ENCODE measurements around the gene LKAAEAR1.
A peak's percentile ranks its signal among the peaks of the same experiment; 100 is the strongest.

Gene LKAAEAR1

DNA sequence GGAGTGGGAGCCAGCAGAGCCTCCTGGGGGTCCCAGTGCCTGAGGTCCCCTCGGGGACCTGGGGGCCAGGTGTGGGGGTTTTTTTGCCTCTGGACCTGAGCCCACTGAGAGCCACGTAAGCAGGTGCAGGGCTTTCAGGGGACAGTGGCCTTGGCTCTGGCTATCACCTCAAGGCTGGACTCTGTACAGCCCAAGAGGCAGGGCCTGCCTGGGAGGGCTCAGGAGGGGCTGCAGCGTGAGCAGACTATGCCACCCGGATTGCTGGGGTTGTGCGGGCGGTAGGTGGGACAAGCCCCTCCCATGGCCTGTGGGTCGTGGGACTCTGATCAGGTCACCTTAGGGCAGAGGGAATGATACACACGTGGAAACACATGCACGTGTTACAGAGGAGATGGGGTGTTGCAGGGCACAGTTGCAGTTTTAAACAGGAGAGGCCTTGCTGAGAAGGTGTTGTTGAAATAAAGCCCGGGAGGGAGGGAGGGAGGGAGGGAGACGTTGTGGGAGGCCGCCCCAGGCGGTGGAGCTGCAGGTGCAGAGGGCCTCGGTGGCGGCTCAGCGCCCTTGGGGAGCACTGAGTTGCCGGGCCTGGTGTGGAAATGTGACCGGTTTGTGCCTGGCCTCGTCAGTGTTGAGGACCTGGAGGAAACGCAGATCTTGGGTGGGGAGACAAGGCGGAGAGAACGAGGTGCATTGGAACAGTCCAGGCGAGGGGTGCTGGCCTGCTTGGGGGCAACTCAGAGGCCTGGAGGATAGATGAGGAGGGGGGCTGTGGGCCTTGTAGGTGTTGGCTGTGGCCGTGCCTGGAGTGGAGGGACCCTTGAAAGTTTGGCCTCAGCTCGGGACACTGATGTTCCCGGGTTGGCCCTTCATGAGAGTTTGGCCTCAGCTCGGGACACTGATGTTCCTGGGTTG lies 18.9 kb downstream of the LKAAEAR1 start:
- DNase-seq (ENCODE audit: low read depth): no peak

DNA sequence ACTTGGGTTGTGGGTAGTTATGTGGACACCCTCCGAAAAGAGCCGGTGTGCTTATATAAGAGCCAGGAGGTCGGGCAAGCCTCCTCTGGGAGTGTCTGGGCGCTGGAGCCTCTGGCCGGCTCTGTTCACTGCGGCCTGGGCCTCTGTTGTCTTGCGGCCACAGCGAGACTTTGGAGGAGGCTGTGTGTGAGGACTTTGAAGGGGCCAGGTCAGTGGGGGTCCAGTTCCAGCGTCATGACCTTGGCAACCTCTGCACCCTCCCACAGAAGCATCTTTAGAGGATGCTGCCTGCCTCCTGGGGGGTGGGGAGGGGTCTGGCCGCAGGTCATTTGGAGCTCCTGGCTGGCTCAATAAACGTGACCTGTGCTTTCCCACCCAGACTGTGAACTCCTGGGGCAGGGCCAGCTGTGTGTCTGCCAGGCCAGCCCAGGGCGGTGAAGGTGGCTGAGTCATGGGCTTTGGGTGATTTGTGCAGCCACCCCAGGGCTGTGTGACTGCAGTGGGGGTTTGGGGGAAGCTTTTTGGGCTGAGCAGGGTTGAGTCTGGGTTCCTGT lies 20.0 kb downstream of the LKAAEAR1 start:
- DNase-seq (ENCODE audit: low read depth): no peak

DNA sequence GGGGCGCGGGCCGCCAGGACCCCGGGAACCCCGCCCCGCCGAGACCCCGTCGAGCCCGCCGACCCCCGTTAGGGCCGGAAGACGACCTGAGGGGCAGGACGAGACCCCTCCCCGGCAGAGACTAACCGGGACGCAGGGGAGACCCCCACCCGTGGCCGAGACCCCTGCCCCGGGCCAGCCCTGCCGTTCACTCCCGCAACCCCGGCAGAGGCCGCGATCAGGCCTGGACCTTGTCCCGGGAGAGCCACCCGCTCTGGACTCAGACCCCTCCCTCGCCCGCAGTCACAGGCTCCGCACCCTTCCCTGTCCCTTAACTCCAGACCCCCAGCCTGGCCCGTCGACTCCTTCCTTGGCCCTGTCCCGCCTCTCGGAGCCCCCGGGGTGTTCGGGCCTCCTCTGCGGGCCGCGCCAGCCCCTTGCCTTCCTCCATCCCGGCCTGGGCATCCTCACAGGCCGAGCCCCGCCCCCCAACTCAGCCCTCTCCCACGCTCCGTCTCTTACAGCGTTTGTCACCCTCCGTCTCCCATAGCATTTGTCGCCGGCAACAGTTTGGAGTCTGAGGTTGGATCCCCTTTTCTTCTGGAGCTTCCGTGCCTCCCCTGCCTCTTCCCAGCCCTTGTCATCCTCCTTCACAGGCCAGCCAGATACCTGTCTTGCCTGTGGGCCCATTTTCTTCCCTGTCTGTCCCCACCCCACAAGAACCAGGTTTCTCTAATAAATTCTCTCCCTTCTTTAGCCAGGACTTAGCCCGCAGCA lies 20.6 kb downstream of the LKAAEAR1 start:
- DNase-seq (ENCODE audit: low read depth): no peak

DNA sequence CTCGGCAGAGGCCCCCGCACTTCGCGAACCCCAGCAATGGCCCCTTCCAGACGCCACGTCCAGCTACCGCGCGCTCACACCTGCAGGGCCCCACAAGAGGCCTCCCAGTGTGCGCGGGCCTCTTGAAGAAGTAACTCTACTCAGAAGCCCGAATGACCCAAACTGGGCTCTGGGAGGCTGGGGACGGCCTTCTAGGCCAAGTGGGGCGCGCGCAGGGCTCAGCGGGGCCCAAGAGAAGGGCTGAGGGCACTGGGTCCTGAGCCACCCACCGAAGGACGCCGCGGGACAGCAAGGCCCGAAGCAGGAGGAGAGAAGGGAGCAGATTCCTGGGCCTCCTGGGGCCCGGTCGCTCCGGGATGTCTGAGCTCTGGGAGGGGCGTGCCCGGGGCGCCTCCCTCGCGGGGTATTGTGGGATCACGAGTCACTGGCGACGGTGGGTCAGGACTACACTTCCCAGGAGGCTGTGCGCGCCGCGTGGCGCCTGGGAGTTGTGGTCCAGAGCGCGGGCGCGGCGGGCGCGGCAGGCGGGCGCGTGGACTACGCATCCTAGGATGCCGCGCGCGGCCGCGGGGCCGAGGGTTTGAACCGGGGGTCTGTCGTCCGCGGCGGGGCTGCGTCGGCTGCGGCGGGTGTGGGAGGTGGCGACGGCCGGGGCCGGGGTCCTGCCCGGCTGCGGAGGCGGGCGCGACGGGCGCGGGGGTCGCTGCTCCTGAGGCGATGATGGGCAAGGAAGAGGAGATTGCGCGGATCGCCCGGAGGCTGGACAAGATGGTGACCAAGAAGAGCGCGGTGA lies 21.4 kb downstream of the LKAAEAR1 start, which contains the start of gene TCEA2:
Gene TCEA2, plus strand, starts transcription at position 603 of the 793 bp plus-strand sequence. Its CDS starts 115 bp downstream, at position 718.
- DNase-seq (ENCODE audit: low read depth): peak; percentile 93

DNA sequence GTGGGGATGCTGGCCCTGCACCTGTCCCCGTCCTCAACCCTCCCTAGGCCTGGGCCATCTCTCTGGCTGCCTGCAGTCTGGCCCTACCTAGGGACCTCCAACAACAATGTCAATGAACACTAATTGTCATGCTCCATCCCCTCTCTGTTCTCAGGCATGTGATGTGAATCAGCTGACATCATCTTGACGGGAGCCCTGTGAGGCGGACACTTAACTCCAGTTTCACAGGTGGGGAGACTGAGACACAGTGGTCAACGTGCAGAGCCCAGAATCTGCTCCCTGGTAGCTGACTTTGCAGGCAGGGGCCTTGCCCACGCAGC lies 22.0 kb downstream of the LKAAEAR1 start:
- no peak for DNase-seq (ENCODE audit: low read depth)

DNA sequence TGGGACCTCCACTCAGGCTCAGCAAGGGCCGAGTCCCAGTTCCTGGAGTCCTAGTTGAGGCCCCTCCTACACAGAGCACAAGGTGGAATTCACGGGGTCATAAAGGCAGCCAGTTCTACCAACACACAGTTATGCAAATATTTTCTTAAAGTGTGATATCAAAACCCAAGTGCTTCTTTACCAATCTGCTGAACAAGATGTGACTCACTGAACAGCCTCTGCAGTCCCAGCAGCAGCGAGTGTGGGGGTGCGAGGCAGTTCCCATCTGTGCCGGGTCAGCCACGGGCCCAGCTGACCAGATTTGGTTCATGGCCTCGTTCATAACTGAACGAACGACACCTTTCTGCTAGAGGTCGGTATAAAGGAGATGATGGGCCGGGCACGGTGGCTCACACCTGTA lies 25.7 kb downstream of the LKAAEAR1 start:
- no peak for DNase-seq (ENCODE audit: low read depth)

DNA sequence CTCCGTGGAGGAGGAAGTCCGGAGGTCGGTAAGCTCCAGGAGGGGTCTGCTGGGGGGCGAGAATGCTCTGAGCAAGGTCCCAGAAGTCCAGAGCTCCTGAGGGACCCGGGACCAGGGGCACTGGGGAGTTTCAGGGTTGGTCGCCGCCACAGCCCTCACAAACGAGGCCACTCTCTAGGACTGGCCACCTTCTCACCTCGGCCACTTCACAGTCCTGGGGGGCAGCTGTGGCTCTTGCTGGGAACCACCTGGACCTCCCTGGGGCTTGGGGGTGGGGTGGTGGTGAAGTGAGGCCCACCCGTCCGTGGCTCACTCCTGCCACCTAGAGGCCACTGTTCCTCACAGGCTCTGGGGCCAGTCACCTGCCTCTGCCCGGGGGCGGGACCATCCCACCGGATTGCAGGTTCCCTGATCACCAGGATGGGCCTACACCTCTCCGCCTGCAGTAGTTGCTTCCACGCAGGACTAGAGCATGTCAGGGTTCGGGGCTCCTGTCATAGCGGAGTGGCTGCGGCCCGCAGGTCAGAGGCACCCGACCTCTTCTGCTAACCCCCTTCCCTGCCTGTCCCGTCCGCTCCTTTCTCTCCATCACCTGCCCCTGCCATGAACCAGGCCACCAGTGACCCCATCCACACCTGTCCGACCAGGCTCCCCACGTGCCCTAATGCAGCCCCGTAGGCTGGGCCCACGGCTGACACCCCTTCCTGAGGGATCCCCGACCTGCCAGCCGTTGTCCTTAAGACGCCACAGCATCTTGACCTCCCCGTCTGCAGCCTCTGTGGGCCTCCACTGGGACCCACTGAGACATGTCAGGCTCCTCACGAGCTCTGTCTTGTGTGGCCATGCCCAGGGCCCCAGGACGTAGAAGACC lies 26.3 kb downstream of the LKAAEAR1 start:
- peak; percentile 78 for DNase-seq (ENCODE audit: low read depth)

DNA sequence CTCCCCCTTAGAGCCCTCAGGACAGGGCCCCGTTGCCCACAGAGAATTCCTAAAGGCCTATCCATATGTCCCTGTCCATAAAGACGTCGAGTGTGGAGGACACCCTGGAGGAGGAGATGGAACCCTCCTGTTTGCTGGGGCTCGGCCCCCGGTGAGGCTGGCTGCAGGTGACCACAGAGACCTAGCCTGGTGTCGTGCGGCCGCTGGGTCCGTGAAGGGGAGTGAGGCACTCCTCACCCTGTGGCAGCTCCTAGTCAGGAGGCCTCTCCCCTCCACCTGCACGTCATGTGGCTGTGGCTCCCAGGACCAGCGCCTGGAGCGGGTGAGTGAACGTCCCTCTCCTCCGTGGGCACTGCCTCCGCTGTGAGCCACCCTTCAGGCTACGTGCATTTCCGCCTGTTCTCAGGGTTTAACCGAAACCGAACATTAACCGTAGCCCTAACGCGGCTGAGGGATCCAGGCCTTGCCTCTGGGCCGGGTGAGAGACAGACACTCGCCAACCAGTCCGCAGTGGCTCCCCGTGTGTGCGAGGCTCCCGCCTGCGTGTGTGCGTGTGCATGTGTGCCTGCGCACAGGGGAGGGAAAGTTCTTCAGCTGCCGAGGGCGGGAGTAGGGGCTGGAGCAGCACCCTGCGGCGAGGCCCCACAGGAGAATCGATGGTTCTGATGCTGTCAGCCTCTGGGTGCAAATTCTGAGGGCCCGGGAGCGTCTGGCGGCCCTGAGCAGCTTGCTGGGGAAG lies 27.1 kb downstream of the LKAAEAR1 start:
- no peak for DNase-seq (ENCODE audit: low read depth)

DNA sequence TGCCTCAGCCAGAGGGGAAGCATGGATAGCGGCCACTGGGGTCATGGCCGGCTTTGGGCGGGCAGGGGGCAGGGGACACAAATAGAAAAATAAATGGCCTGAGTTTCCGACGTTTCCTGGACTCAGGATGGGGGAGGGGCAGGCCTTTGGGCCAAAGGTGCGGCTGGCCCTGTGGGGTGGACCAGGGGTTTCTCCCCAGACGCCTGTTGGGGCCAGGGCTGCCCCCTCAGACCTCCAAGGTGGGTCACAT lies 27.6 kb downstream of the LKAAEAR1 start:
- no peak for DNase-seq (ENCODE audit: low read depth)

DNA sequence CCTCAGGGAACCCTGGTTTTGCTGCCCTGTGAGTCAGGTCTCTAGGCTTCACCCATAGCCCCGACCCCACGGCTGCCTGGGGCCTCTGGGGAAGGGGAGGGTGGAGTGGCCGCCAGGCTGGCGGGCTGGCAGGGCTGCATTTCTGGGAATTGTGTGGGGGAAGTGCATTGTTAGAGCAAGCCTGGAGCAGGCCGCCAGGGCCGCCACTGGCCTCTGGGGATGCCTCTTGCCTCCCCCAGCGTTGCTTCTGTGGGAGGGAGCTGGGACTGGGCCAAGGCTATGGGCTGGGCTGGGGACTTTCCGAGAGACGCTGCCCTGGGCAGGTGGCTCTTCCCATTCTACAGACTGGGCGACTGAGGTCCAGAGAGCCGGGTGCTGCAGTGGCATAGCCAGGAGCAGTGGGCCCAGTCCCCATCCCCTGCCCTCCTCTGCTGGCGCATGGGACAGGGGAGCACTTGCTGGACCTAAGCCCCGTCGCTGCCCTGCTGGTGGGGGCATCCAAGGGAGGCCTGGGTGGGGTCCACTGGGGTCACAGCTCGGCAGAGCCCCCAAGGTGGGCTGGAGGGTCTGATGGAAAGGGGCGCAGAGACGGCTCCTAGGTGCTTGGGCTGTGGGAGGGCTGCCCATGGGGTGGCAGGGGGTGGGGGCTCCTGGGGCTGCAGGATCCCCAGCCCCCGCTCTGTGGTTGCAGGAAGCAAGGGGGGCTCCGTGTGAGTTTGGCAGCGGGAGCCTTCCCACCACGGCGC lies 28.1 kb downstream of the LKAAEAR1 start:
- no peak for DNase-seq (ENCODE audit: low read depth)

DNA sequence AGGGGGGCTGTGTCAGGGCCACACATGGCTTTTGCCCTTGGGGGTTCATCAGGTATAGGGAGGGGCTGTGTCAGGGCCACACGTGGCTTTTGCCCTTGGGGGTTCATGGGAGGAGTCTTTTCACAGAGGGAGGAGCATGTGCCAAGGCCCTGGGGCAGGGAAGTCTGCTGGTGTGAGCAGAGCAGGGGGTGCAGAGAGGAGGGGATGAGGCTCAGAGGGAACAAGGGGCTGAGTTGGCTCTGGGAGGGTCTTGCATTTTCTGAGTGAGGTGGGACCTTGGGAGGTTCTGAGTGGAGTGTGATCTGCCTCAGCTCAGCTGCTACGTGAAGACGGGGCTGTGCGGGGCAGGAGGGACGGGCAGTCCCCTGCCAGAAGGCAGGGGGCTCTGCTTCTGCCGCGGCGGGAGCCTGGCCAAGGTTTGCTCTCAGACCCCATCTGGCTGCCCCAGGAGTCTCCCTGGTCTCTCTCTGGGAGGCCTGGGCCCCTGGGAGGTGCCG lies 28.8 kb downstream of the LKAAEAR1 start:
- no peak for DNase-seq (ENCODE audit: low read depth)

DNA sequence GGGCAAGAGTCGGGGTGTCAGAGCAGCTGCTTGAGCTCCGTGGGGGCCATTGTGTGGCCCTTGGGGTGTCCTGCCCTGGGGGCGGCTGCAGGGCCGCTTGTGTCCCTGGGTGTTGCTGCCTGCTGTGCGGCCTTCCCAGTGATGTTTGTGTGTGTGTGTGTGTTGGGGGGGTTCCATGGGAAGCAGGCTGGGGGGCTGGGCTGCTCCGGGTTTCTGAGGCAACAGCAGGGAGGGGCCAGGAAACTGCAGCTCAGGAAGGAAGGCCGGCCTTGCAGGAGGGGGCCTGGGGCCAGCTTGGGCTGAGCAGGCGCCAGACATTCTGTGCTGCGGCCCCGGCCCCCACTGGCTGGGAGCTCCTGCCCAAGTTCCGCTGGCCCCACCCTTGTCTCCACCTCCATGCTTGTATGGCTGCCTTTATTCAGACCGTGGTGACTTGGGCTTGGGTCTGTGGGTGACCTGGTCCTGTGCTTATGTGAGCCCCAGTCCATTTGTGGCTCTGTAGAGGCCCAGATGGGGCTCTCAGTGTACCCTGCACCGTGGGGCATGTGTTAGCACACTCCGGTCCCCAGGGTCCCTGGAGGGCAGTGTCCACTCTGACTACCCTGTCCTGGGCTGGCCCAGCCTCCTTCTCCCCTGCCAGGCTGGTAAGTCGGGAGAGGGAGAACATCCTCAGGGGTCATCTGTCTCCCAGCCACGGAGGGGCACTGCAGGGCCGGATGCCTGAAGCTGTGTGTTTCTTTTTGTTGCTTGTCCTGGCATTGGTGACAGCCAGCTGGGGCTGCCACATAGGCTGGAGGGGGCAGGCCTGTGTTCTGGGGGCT lies 30.1 kb downstream of the LKAAEAR1 start:
- no peak for DNase-seq (ENCODE audit: low read depth)

DNA sequence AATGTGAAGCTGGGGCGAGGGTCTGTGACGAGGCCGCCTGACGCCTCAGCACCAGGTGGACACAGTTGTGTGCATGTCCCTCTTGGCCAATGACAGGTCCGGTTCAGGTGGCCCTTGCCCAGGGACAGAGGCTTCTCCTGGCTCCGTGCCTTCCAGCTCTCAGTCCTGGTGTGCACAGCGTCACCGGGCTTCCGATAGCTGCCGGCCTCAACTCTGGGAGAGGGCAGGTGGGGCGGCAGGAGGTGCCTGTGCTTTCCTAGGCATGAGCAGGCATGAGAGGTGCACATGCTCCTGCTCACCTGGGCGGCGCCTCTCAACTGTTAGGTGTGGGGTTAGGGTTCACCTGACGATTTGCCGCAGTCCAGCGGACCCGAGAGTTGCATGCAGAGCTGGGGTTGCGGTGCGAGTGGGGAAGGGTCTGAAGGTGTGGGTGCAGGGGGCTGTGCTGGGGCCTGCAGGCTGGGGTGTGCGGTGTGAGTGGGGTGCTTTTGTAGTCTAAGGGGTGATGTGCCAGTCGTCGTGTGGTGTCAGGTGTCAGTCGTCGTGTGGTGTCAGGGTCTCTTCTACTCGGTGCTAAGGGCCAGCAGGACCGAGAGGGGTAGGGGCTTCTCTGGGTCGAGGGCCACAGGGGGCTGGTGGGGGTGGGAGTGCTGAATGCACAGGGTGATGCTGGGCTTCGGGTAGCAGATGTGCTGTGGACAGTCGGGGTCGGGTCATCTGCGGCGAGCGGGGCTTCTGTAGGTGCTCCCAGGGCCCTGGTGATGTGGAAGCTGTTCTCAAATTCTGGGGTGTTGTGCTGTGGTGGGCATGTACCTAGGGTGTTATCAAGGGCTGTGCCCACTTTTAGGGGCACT lies 31.0 kb downstream of the LKAAEAR1 start:
- DNase-seq (ENCODE audit: low read depth): no peak

DNA sequence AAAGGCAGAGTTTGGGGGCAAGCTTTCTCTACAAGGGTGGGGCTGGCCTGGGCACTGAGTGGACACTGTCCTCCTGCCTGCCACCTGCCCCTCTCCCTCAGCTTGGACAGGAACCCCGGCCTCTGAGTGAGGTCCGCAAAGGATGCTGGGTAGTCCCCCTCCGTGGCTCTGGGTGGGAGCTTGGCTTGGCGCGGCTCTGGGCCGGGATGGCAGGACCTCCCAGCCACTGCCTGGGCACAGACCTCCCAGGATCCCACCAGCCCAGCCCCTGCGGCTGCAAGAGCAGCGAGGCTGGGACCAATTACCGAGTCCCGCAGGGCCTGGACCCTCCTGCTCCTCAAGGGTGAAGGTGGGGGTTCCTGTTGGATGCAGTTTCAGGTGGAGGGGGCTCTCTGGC lies 31.9 kb downstream of the LKAAEAR1 start:
- DNase-seq (ENCODE audit: low read depth): no peak

DNA sequence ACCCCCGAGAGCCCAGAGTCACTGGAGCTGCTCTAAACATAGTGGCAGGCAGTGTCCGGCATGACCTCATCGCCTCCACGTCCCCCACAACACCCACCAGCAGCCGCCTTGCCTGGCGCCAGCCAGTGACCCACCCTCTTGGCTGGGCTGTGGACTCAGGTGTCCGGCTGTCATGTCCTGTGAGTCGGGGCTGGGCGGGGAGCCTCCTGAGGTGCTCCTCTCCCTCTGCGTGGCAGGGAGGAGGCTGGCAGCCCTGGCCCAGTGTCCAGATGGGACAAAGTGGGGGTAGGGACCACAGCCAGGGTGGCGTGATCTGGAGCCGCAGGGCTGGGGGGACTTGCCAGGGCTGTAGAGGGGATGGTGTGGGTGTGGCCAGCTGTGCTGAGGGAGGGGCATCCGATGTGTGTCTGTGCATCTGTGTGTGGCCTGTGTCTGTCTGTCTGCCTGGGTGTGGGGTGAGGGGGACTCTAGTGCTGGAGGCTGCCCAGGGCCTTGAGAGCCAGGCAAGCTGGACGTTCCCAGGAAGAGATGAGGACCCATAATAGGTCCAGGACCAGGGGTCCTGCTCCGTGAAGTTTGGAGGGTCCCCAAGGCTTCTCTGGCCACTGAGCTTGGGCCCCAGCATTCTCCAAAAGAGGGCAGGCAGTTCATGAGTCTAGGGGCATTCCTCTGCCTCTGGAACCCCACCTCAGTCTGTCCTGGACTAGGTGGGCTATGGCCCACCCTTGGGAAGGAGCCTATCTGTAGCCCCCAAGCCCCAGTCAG lies 32.5 kb downstream of the LKAAEAR1 start:
- no peak for DNase-seq (ENCODE audit: low read depth)

DNA sequence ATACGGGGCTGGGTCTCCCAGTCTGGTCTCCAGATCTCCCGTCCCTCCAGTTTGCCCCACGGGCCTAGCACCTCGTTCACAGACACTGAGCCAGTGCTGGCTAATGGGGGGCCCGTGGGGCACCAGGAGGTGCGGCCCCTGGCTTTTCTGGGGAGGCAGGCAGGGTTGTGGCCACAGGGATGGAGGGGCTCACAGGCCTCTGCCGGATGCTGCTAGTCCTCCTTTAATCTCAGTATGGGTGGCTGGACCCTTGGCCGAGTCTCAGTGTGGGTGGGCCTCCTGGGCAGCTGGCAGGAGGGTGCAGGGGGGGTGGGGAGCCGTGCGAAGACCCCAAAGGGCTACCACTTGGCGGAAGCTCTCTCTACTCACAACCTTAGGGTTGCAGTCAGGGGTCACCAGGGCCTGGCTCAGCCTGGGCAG lies 33.2 kb downstream of the LKAAEAR1 start:
- no peak for DNase-seq (ENCODE audit: low read depth)
